GM12872 (cell line): Measurements from ENCODE around the gene LDB2.

Source experiments
- CTCF ChIP-seq: IDR thresholded peaks from 3 replicates; pipeline ENCODE4 v1.5.1; 2011; ENCODE audit warnings: low read depth, mild to moderate bottlenecking, low read length, moderate library complexity; ENCODE audit not compliant: insufficient read depth

LDB2 gene

GRCh38 chr4:16794816-16795445, 103.5 kb downstream of the LDB2 start:
- TF ChIP-seq CTCF: peak; percentile 81

- no peak for TF ChIP-seq CTCF
Measured at GRCh38 chr4:16791460-16791859, 107.0 kb downstream of the LDB2 start.

GRCh38 chr4:16790508-16790907, 107.9 kb downstream of the LDB2 start:
- TF ChIP-seq CTCF: no peak

- TF ChIP-seq CTCF: no peak
Measured at GRCh38 chr4:16788868-16789267, 109.6 kb downstream of the LDB2 start.

- TF ChIP-seq CTCF: no peak
Measured at GRCh38 chr4:16785793-16786527, 112.5 kb downstream of the LDB2 start.

GRCh38 chr4:16783119-16783518, 115.3 kb downstream of the LDB2 start:
- TF ChIP-seq CTCF: no peak

- TF ChIP-seq CTCF: no peak
Measured at GRCh38 chr4:16779028-16779675, 119.3 kb downstream of the LDB2 start.
